OCI-LY7 (cell line): Measurements from ENCODE around the gene HSD17B11. TPM values are rescaled to one million over a fixed set of nuclear protein-coding genes. Genes with fewer than 3 reads are reported as not detected.

Source experiments
- Bru-seq: library from RNA; stranded (reverse); fragments of 400-500 nt; gene quantifications from one replicate; lab custom pipeline; 2021; lab: Mats Ljungman, UMichigan
- BruChase-seq, 2 experiments: library from RNA; stranded (reverse); fragments of 400-500 nt; gene quantifications; one replicate each; lab custom pipeline; 2021; lab: Mats Ljungman, UMichigan
- BruUV-seq: library from RNA; stranded (reverse); fragments of 400-500 nt; replicated peaks from 2 replicates; lab custom pipeline; 2021; lab: Mats Ljungman, UMichigan
- CTCF ChIA-PET: fragments of 300-600 bp; sonication (Branson Sonifier 250); formaldehyde crosslinking; loops from one replicate; lab custom pipeline; 2022; ENCODE audit warnings: antibody characterized with exemption; ENCODE audit not compliant: unreplicated experiment; lab: Charles Lee
- POLR2A ChIA-PET: fragments of 300-600 bp; sonication (Branson Sonifier 250); formaldehyde crosslinking; loops from one replicate; lab custom pipeline; 2022; ENCODE audit warnings: antibody characterized with exemption; lab: Charles Lee
- DNase-seq: peaks from one replicate; pipeline ENCODE4 v3.0.0-alpha.2; 2015; ENCODE audit warnings: low spot score
- H2AFZ ChIP-seq: fragments of 200-600 bp; sonication (generic), shearing (Covaris generic); 2 replicates; pipeline ENCODE4 v1.6.1; 2014; ENCODE audit warnings: mild to moderate bottlenecking, antibody characterized with exemption, low read length, moderate library complexity
- H3K27ac ChIP-seq: fragments of 200-600 bp; sonication (generic); 2 replicates; pipeline ENCODE4 v1.5.1; 2014; ENCODE audit warnings: mixed run types, low read depth, mild to moderate bottlenecking, moderate library complexity, low read length, inconsistent platforms; ENCODE audit not compliant: poor library complexity, severe bottlenecking
- H3K36me3 ChIP-seq: fragments of 200-600 bp; sonication (generic); 2 replicates; pipeline ENCODE4 v1.6.1; 2014; ENCODE audit warnings: mild to moderate bottlenecking, antibody characterized with exemption, low read length, moderate library complexity, mixed read lengths; ENCODE audit not compliant: insufficient read depth
- H3K4me1 ChIP-seq: fragments of 200-600 bp; sonication (generic); 2 replicates; pipeline ENCODE4 v1.5.1; 2014; ENCODE audit warnings: mild to moderate bottlenecking, low read length; ENCODE audit not compliant: insufficient read depth, poor library complexity, severe bottlenecking
- H3K4me2 ChIP-seq: fragments of 200-600 bp; sonication (generic); 2 replicates; pipeline ENCODE4 v1.6.1; 2014; ENCODE audit warnings: mild to moderate bottlenecking, low read length
- H3K4me3 ChIP-seq: fragments of 200-600 bp; sonication (generic); 2 replicates; pipeline ENCODE4 v1.5.1; 2014; ENCODE audit warnings: mild to moderate bottlenecking, low read depth, low read length; ENCODE audit not compliant: poor library complexity, severe bottlenecking
- H3K79me2 ChIP-seq: fragments of 200-600 bp; sonication (generic); 2 replicates; pipeline ENCODE4 v1.6.1; 2016; ENCODE audit warnings: low read depth, mild to moderate bottlenecking, low read length, moderate library complexity, mixed read lengths; ENCODE audit not compliant: insufficient read depth
- H3K9me2 ChIP-seq: fragments of 200-600 bp; sonication (generic); 2 replicates; pipeline ENCODE4 v1.6.1; 2016; ENCODE audit warnings: mild to moderate bottlenecking, low read length, mixed read lengths; ENCODE audit not compliant: insufficient read depth
- H3K9me3 ChIP-seq: fragments of 200-600 bp; sonication (generic); 2 replicates; pipeline ENCODE4 v1.6.1; 2014; ENCODE audit warnings: mild to moderate bottlenecking, mixed run types, low read length, mixed read lengths
- H4K20me1 ChIP-seq: fragments of 200-600 bp; sonication (generic); 2 replicates; pipeline ENCODE4 v1.6.1; 2014; ENCODE audit warnings: mild to moderate bottlenecking, antibody characterized with exemption, low read length, moderate library complexity, mixed read lengths; ENCODE audit not compliant: insufficient read depth
- CTCF ChIP-seq: fragments of 200-600 bp; sonication (generic); conservative IDR thresholded peaks from 2 replicates; pipeline ENCODE4 v1.5.1; 2014; ENCODE audit warnings: mild to moderate bottlenecking, antibody characterized with exemption, low read length, moderate library complexity, mixed read lengths
- EZH2phosphoT487 ChIP-seq: fragments of 200-600 bp; sonication (generic); IDR thresholded peaks from 2 replicates; pipeline ENCODE4 v1.6.1; 2018; ENCODE audit warnings: low read depth, borderline replicate concordance, mild to moderate bottlenecking, mixed run types, antibody characterized with exemption, low read length, moderate library complexity, mixed read lengths
- intact Hi-C: fragments of 100-400 bp; cut with micrococcal nuclease; formaldehyde crosslinking; loops from one replicate; pipeline ENCODE4 v1.10.0; 2022; ENCODE audit not compliant: unreplicated experiment
- long read RNA-seq: library from polyadenylated mRNA; stranded (forward); transcript quantifications from one replicate; pipeline ENCODE4 v2.0.0, GENCODE V29; 2022
- total RNA-seq, 2 experiments: library from RNA; depleted of rRNA in 1 of 2; stranded (reverse); fragments of >200 nt in 1 of 2; shearing (Covaris generic) in 1 of 2; gene quantifications; 2 replicates each; pipeline ENCODE4 v1.2.3, GENCODE V29; 2014 to 2022

HSD17B11 gene, protein sequence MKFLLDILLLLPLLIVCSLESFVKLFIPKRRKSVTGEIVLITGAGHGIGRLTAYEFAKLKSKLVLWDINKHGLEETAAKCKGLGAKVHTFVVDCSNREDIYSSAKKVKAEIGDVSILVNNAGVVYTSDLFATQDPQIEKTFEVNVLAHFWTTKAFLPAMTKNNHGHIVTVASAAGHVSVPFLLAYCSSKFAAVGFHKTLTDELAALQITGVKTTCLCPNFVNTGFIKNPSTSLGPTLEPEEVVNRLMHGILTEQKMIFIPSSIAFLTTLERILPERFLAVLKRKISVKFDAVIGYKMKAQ
- total RNA-seq (2014; rRNA removed; shearing (Covaris generic)) (4.7 and 9.0 TPM in 2 replicates), total RNA-seq (2022) (8.7 TPM in 2 replicates), Bru-seq, nascent RNA (percentile 53 among the genes with signal in this experiment), BruChase-seq, experiment 1, labeled RNA remaining after a 6-hour chase (percentile 50 among the genes with signal in this experiment), BruChase-seq, experiment 2, labeled RNA remaining after a 2-hour chase (percentile 52 among the genes with signal in this experiment)
- long read RNA-seq, transcript HSD17B11-201 (7 exons, 1,885 nt): major isoform, 12 of 14 reads
- long read RNA-seq, partial matches to known transcripts: 0 of 14 reads
- long read RNA-seq, other reads (novel, unspliced or antisense): 2 of 14 reads

GRCh38 chr4:87390891-87391575 is at the start of gene HSD17B11:
HSD17B11 (minus strand) TSS chr4:87391188; CDS start chr4:87391070, 118 bp downstream.
- Histone ChIP-seq H3K79me2 (peaks cover 30% of the 10 kb centered on the region; the same call in 1 of the 2 replicates), H3K27ac (peak within 1 kb of the TSS; percentile 54), H4K20me1 (no peaks in the 10 kb centered on the region), H3K4me2 (peak within 1 kb of the TSS; percentile 83), H3K9me2 (no peaks in the 10 kb centered on the region), H2AFZ (peak within 1 kb of the TSS; percentile 76), H3K4me1 (peaks cover 17% of the 10 kb centered on the region), H3K9me3 (no peaks in the 10 kb centered on the region), H3K4me3 (peak within 1 kb of the TSS; percentile 73), H3K36me3 (no peaks in the 10 kb centered on the region; the same call in 1 of the 2 replicates)
- peak; percentile 94 for DNase-seq
- ChIA-PET POLR2A (interaction anchor here (0.6 to 2.4 kb wide), 18 partner anchors 9 to 1344 kb away, joined by 3 to 11 read pairs (median 4); partner anchors contain the start of gene NUDT9), CTCF (interaction anchor here (0.6 to 1.1 kb wide), 2 partner anchors 9 to 1185 kb away, joined by 3 read pairs; no protein-coding TSS in a partner anchor)
- no TSS peak for BruUV-seq
- intact Hi-C loops: loop anchor here (1.0 kb wide), 1 partner anchor 31 kb away; the partner anchor contains the start of gene NUDT9
- no peak for TF ChIP-seq EZH2phosphoT487
- peak; percentile 56 for TF ChIP-seq CTCF

- no peaks in the 10 kb centered on the region for H3K9me3 ChIP-seq
- ChIA-PET POLR2A (interaction anchor here (1.2 kb wide), 1 partner anchor 8 kb away, joined by 3 read pairs; no protein-coding TSS in a partner anchor), CTCF (no interaction called here)
- no peak for DNase-seq
- H3K79me2 ChIP-seq: peaks cover 50% of the 10 kb centered on the region
- H3K9me2 ChIP-seq: no peaks in the 10 kb centered on the region; the same call in 1 of the 2 replicates
- intact Hi-C loops: no loop called here
- no peak overlapping the region for H3K27ac ChIP-seq
- peaks cover 4% of the 10 kb centered on the region; the same call in 1 of the 2 replicates for H4K20me1 ChIP-seq
- TF ChIP-seq CTCF (no peak), EZH2phosphoT487 (no peak)
- H2AFZ ChIP-seq: no peak overlapping the region
- no TSS peak for BruUV-seq
- no peak overlapping the region for H3K4me3 ChIP-seq
- peaks cover 32% of the 10 kb centered on the region for H3K36me3 ChIP-seq
- H3K4me2 ChIP-seq: no peak overlapping the region
- H3K4me1 ChIP-seq: no peaks in the 10 kb centered on the region
Observed at GRCh38 chr4:87433342-87433741, 42.4 kb upstream of the HSD17B11 start.
